GM12878 (cell line): ENCODE data around the gene RAD51B. TPM values are rescaled to one million over a fixed set of nuclear protein-coding genes. Genes with fewer than 3 reads are reported as not detected.

ENCODE experiments used
- ATAC-seq: fragments of 200-7000 bp; cut with Tn5 transposase; 3 replicates; pipeline ENCODE4 v1.9.1; 2020; ENCODE audit warnings: mild to moderate bottlenecking, moderate library complexity
- BruUV-seq: library from RNA; stranded (reverse); fragments of 400-500 nt; replicated peaks from 2 replicates; lab custom pipeline; 2021; lab: Mats Ljungman, UMichigan
- CTCF ChIA-PET: fragments of 300-600 bp; sonication (Branson Sonifier 250); formaldehyde crosslinking; extraction: SDS; loops from one replicate; lab custom pipeline; 2021; ENCODE audit warnings: inconsistent platforms; lab: Yijun Ruan, JAX
- POLR2A ChIA-PET: fragments of 350-600 bp; formaldehyde crosslinking; extraction: SDS; loops from one replicate; lab custom pipeline; 2021; ENCODE audit warnings: inconsistent platforms; lab: Charles Lee
- RAD21 ChIA-PET: fragments of 300-600 bp; sonication (Branson Sonifier 250); formaldehyde crosslinking; loops from one replicate; lab custom pipeline; 2023; ENCODE audit warnings: antibody characterized with exemption; ENCODE audit not compliant: unreplicated experiment; lab: Charles Lee
- SMC1A ChIA-PET: fragments of 300-600 bp; sonication (Branson Sonifier 250); formaldehyde crosslinking; loops from one replicate; lab custom pipeline; 2023; ENCODE audit not compliant: unreplicated experiment, uncharacterized antibody; lab: Charles Lee
- DNase-seq: peaks from one replicate; pipeline ENCODE4 v3.0.0-alpha.2; 2011; ENCODE audit warnings: low read depth, low spot score
- FAIRE-seq: peaks from 3 replicates; lab custom pipeline; 2011; peaks lifted over from hg19 to GRCh38; lab: Jason Lieb, UNC
- H2AFZ ChIP-seq: 2 replicates; pipeline ENCODE4 v1.6.0; 2011; ENCODE audit warnings: low read depth, low read length, control low read depth; ENCODE audit not compliant: control insufficient read depth
- H3K27ac ChIP-seq: 2 replicates; pipeline ENCODE4 v1.5.1; 2011; ENCODE audit warnings: control low read depth; ENCODE audit not compliant: control insufficient read depth, insufficient read depth
- H3K27me3 ChIP-seq, 2 experiments: replicated peaks in 1 of 2; 2 replicates each; pipeline versions ENCODE4 v1.6.0 to v1.6.1; 2011; ENCODE audit warnings: low read length in 1 of 2; ENCODE audit not compliant: control insufficient read depth in 2 of 2, insufficient read depth in 2 of 2
- H3K36me3 ChIP-seq, 2 experiments: 2 replicates each; pipeline ENCODE4 v1.5.1; 2011; ENCODE audit warnings: low read length in 1 of 2; ENCODE audit not compliant: control insufficient read depth in 2 of 2, insufficient read depth in 2 of 2
- H3K4me1 ChIP-seq: 2 replicates; pipeline ENCODE4 v1.6.1; 2011; ENCODE audit warnings: mild to moderate bottlenecking, low read length, moderate library complexity, mixed read lengths; ENCODE audit not compliant: control insufficient read depth, insufficient read depth
- H3K4me2 ChIP-seq: 2 replicates; pipeline ENCODE4 v1.6.0; 2011; ENCODE audit warnings: control low read depth; ENCODE audit not compliant: control insufficient read depth, insufficient read depth
- H3K4me3 ChIP-seq: fragments of 200-600 bp; sonication (generic); 2 replicates; pipeline ENCODE4 v1.5.1; 2016
- H3K79me2 ChIP-seq: 2 replicates; pipeline ENCODE4 v1.6.0; 2011; ENCODE audit warnings: low read length; ENCODE audit not compliant: control insufficient read depth, insufficient read depth
- H3K9ac ChIP-seq: 2 replicates; pipeline ENCODE4 v1.8.0; 2011; ENCODE audit warnings: low read length, control low read depth, mixed read lengths; ENCODE audit not compliant: control insufficient read depth, insufficient read depth
- H3K9me3 ChIP-seq: replicated peaks from 3 replicates; pipeline ENCODE4 v1.5.1; 2011; ENCODE audit warnings: mild to moderate bottlenecking, low read length; ENCODE audit not compliant: control insufficient read depth, insufficient read depth
- H4K20me1 ChIP-seq: 2 replicates; pipeline ENCODE4 v1.6.0; 2011; ENCODE audit not compliant: control insufficient read depth, insufficient read depth
- EP300 ChIP-seq, 2 experiments: fragments of 150-350 bp in 1 of 2; IDR thresholded peaks; 2 replicates each; pipeline ENCODE4 v1.6.1; 2011 to 2012; ENCODE audit warnings: low read depth in 2 of 2, low read length in 2 of 2, borderline replicate concordance in 1 of 2, improper control_type of control experiment in 1 of 2, inconsistent platforms in 1 of 2; ENCODE audit not compliant: control insufficient read depth in 1 of 2
- RFX5 ChIP-seq: IDR thresholded peaks from 2 replicates; pipeline ENCODE4 v1.6.1; 2011; ENCODE audit warnings: low read depth, low read length, improper control_type of control experiment
- SP1 ChIP-seq: IDR thresholded peaks from one replicate; pipeline ENCODE4 v1.6.1; 2011; ENCODE audit warnings: low read depth, low read length
- SREBF1 ChIP-seq: IDR thresholded peaks from 2 replicates; pipeline ENCODE4 v1.6.1; 2012; ENCODE audit warnings: mild to moderate bottlenecking, low read length
- TCF12 ChIP-seq: IDR thresholded peaks from 2 replicates; pipeline ENCODE4 v1.6.1; 2011; ENCODE audit warnings: low read depth, mild to moderate bottlenecking, low read length
- TCF7 ChIP-seq: IDR thresholded peaks from 2 replicates; pipeline ENCODE4 v1.6.1; 2014; ENCODE audit warnings: antibody characterized with exemption, borderline replicate concordance
- WGBS: methylation state at CpG from one replicate; pipeline ENCODE4 v1.1.6; 2016; ENCODE audit warnings: low lambda C conversion rate; ENCODE audit not compliant: insufficient replicate concordance, insufficient coverage; ENCODE audit errors: missing lambda C conversion rate; 5-methylcytosine and 5-hydroxymethylcytosine counted together
- in situ Hi-C: fragments of 300-500 bp; cut with MboI; formaldehyde crosslinking; loops from 9 replicates; pipeline ENCODE4 v1.14.3; 2018; ENCODE audit warnings: mixed read lengths
- intact Hi-C: fragments of 100-400 bp; cut with micrococcal nuclease; formaldehyde crosslinking; loops from one replicate; pipeline ENCODE4 v1.14.2; 2022; ENCODE audit not compliant: unreplicated experiment
- polyA plus RNA-seq, 11 experiments: library from polyadenylated mRNA; depleted of rRNA in 4 of 11; unstranded in 6 of 11; stranded (reverse) in 5 of 11; fragments of >200 nt; fragmentation: Nextera tagmentation in 4 of 11; fragmentation: Illumina TruSeq in 1 of 11; extraction: Ambion mirVana in 4 of 11; extraction: Trizol in 1 of 11; gene quantifications; 1 replicate in 1 of 11; 2 replicates in 10 of 11; pipeline versions ENCODE4 v1.2.1 to v1.2.3, GENCODE V29; 2011 to 2016; ENCODE audit warnings: inconsistent platforms in 2 of 11, missing spikeins in 2 of 11, low read depth in 1 of 11
- total RNA-seq, 4 experiments: library from RNA; depleted of rRNA in 3 of 4; stranded (reverse); fragments of >200 nt in 3 of 4; fragmentation: Illumina TruSeq in 1 of 4; extraction: Trizol in 1 of 4; gene quantifications; 2 replicates each; pipeline versions ENCODE4 v1.2.1 to v1.2.3, GENCODE V29; 2013 to 2021
- TF ChIP-seq, protein P1 (sequence below): fragments of 450-650 bp; IDR thresholded peaks from 2 replicates; pipeline ENCODE4 v1.6.1; 2017; ENCODE audit warnings: antibody characterized with exemption, mild to moderate bottlenecking, moderate library complexity
- TF ChIP-seq, protein P2 (sequence below): fragments of 450-650 bp; IDR thresholded peaks from 2 replicates; pipeline ENCODE4 v1.6.1; 2016; ENCODE audit warnings: mild to moderate bottlenecking, moderate library complexity, borderline replicate concordance
- TF ChIP-seq, protein P3 (sequence below): fragments of 450-650 bp; conservative IDR thresholded peaks from 2 replicates; pipeline ENCODE4 v1.6.1; 2017; ENCODE audit warnings: mild to moderate bottlenecking, moderate library complexity

Gene RAD51B
- total and polyA plus RNA-seq, 10 of the 15 experiments (the other 5 are each of a cell fraction or from before 2014, with no cell fraction given) = 9.8 to 26.8 (median 21.3) TPM

DNA sequence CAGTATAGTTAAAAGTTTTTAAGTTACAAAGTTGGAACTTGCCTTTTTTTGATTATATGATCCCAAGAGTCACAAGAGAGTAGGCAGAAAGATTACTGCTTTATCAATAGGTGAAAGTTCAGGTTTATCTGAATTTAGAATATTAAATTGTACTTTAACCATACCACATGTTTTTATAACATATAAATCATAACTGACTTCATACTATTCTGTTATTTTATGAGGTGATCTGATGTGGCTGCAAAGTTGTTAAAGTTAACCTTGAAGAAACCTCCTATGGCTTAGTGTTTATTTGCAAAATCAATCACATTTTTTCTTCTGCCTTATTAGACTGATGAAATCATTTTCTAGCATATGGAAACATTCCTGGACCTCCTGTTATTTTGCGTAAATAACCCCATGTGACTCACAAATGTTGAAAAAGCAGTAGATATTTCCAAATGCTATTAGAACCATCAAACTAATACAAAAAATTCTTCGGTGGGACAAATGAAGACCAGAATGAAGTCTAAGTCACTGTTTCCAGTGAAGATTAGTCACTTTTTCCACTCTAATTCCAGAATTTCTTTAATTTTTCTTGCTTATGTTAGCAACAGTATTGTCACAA, 132.1 kb downstream of the RAD51B start:
- ChIA-PET RAD21 (interaction anchor here (1.3 kb wide), 1 partner anchor 18 kb away, joined by 4 read pairs; no protein-coding TSS in a partner anchor), SMC1A (interaction anchor here (1.5 kb wide), 1 partner anchor 72 kb away, joined by 3 read pairs; no protein-coding TSS in a partner anchor), CTCF (interaction anchor here (1.0 to 1.6 kb wide), 2 partner anchors 8 to 237 kb away, joined by 3 to 11 read pairs; no protein-coding TSS in a partner anchor), POLR2A (no interaction called here)
- no peak overlapping the region for H3K4me3 ChIP-seq
- H3K9me3 ChIP-seq = peaks cover 3% of the 10 kb centered on the region; the same call in 2 of the 3 replicates
- ATAC-seq (no peak), DNase-seq (no peak), FAIRE-seq (no peak)
- H3K27ac ChIP-seq = no peak overlapping the region
- 100% methylated on average over 2 of the region's 2 CpGs for WGBS
- H4K20me1 ChIP-seq = no peaks in the 10 kb centered on the region
- no peaks in the 10 kb centered on the region for H3K79me2 ChIP-seq
- no TSS peak for BruUV-seq
- H2AFZ ChIP-seq = no peak overlapping the region
- H3K36me3 ChIP-seq = no peaks in the 10 kb centered on the region
- intact Hi-C loops = no loop called here
- H3K4me1 ChIP-seq = no peaks in the 10 kb centered on the region
- TF ChIP-seq SP1 = no peak
- TF ChIP-seq TCF12 = no peak
- TF ChIP-seq EP300 (IDR thresholded peaks at IDR 0.05; ENCODE audit: borderline replicate concordance in 1 of 2, control insufficient read depth in 1 of 2, low read depth in 2 of 2, low read length in 2 of 2) = no peak
- TF ChIP-seq SREBF1 = no peak
- TF ChIP-seq RFX5 = no peak
- TF ChIP-seq, protein P1, sequence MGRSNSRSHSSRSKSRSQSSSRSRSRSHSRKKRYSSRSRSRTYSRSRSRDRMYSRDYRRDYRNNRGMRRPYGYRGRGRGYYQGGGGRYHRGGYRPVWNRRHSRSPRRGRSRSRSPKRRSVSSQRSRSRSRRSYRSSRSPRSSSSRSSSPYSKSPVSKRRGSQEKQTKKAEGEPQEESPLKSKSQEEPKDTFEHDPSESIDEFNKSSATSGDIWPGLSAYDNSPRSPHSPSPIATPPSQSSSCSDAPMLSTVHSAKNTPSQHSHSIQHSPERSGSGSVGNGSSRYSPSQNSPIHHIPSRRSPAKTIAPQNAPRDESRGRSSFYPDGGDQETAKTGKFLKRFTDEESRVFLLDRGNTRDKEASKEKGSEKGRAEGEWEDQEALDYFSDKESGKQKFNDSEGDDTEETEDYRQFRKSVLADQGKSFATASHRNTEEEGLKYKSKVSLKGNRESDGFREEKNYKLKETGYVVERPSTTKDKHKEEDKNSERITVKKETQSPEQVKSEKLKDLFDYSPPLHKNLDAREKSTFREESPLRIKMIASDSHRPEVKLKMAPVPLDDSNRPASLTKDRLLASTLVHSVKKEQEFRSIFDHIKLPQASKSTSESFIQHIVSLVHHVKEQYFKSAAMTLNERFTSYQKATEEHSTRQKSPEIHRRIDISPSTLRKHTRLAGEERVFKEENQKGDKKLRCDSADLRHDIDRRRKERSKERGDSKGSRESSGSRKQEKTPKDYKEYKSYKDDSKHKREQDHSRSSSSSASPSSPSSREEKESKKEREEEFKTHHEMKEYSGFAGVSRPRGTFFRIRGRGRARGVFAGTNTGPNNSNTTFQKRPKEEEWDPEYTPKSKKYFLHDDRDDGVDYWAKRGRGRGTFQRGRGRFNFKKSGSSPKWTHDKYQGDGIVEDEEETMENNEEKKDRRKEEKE = no peak
- TF ChIP-seq TCF7 = no peak
- TF ChIP-seq, protein P2, sequence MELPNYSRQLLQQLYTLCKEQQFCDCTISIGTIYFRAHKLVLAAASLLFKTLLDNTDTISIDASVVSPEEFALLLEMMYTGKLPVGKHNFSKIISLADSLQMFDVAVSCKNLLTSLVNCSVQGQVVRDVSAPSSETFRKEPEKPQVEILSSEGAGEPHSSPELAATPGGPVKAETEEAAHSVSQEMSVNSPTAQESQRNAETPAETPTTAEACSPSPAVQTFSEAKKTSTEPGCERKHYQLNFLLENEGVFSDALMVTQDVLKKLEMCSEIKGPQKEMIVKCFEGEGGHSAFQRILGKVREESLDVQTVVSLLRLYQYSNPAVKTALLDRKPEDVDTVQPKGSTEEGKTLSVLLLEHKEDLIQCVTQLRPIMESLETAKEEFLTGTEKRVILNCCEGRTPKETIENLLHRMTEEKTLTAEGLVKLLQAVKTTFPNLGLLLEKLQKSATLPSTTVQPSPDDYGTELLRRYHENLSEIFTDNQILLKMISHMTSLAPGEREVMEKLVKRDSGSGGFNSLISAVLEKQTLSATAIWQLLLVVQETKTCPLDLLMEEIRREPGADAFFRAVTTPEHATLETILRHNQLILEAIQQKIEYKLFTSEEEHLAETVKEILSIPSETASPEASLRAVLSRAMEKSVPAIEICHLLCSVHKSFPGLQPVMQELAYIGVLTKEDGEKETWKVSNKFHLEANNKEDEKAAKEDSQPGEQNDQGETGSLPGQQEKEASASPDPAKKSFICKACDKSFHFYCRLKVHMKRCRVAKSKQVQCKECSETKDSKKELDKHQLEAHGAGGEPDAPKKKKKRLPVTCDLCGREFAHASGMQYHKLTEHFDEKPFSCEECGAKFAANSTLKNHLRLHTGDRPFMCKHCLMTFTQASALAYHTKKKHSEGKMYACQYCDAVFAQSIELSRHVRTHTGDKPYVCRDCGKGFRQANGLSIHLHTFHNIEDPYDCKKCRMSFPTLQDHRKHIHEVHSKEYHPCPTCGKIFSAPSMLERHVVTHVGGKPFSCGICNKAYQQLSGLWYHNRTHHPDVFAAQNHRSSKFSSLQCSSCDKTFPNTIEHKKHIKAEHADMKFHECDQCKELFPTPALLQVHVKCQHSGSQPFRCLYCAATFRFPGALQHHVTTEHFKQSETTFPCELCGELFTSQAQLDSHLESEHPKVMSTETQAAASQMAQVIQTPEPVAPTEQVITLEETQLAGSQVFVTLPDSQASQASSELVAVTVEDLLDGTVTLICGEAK = no peak
- TF ChIP-seq, protein P3, sequence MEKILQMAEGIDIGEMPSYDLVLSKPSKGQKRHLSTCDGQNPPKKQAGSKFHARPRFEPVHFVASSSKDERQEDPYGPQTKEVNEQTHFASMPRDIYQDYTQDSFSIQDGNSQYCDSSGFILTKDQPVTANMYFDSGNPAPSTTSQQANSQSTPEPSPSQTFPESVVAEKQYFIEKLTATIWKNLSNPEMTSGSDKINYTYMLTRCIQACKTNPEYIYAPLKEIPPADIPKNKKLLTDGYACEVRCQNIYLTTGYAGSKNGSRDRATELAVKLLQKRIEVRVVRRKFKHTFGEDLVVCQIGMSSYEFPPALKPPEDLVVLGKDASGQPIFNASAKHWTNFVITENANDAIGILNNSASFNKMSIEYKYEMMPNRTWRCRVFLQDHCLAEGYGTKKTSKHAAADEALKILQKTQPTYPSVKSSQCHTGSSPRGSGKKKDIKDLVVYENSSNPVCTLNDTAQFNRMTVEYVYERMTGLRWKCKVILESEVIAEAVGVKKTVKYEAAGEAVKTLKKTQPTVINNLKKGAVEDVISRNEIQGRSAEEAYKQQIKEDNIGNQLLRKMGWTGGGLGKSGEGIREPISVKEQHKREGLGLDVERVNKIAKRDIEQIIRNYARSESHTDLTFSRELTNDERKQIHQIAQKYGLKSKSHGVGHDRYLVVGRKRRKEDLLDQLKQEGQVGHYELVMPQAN = no peak
- H3K4me2 ChIP-seq = no peak overlapping the region
- H3K9ac ChIP-seq = no peak overlapping the region
- in situ Hi-C loops = no loop called here
- H3K27me3 ChIP-seq = no peaks in the 10 kb centered on the region
